Measurements from ENCODE around the gene CFAP90.

DNA sequence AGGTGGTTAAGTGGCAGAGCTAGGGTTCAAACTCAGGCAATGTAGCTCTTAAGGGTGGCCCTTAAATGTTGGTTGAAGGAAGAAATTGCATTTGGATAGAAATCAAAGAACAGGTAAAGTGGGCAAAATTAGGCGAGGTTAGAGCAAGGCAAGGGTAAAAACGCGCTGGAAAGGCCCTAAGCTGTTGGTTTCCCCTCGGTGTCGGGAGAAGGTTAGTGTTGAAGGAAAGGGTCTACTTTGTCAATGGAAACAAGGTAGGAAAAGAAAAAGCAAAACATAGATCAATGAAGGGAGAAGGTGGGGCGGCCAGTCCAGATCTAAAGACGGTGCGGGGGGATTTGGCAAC lies 17.5 kb upstream of the CFAP90 start:
- TF ChIP-seq EP300 (conservative IDR thresholded peaks at IDR 0.05; ENCODE audit: poor library complexity, severe bottlenecking) (no peak), POLR2AphosphoS5 (IDR thresholded peaks at IDR 0.05) (no peak), CTCF (IDR thresholded peaks at IDR 0.05; ENCODE audit: poor library complexity, severe bottlenecking) (no peak), RAD21 (conservative IDR thresholded peaks at IDR 0.05) (no peak), EZH2 (IDR thresholded peaks at IDR 0.05; ENCODE audit: borderline replicate concordance, insufficient read depth, low read length, poor library complexity, severe bottlenecking) (no peak)

Measured in neural cell (in vitro differentiated cells).